Measurements from ENCODE around the gene TECR. TPM values are rescaled to one million over a fixed set of nuclear protein-coding genes. Genes with fewer than 3 reads are reported as not detected.

TECR gene
- total RNA-seq, 1 donor from 2014 or later, result 57.7 TPM

DNA sequence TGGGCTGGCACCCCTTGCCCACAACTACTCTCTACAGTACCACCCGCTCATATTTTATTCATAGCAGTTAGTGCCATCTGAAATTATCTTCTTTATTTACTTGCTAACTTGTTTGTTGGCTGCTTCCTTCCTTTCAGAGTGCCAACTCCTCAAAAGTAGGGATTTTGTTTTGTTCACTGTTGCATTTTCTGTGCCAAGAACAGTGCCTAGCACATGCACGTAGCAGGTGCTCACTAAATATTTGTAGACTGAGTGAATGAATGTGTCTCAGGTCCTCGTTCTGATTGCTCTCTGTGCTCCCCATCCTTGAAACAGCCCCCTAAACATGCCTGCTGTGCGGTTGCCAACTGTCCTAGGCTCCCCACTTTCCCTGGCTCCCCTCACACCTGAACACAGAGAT, 35.0 kb upstream of the TECR start:
- TF ChIP-seq, protein P1, sequence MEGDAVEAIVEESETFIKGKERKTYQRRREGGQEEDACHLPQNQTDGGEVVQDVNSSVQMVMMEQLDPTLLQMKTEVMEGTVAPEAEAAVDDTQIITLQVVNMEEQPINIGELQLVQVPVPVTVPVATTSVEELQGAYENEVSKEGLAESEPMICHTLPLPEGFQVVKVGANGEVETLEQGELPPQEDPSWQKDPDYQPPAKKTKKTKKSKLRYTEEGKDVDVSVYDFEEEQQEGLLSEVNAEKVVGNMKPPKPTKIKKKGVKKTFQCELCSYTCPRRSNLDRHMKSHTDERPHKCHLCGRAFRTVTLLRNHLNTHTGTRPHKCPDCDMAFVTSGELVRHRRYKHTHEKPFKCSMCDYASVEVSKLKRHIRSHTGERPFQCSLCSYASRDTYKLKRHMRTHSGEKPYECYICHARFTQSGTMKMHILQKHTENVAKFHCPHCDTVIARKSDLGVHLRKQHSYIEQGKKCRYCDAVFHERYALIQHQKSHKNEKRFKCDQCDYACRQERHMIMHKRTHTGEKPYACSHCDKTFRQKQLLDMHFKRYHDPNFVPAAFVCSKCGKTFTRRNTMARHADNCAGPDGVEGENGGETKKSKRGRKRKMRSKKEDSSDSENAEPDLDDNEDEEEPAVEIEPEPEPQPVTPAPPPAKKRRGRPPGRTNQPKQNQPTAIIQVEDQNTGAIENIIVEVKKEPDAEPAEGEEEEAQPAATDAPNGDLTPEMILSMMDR (conservative IDR thresholded peaks at IDR 0.05; ENCODE audit: low read depth, low read length), result no peak
- H3K4me3 ChIP-seq (ENCODE audit: low read depth, low read length), result peak overlapping the region; percentile 74
- DNase-seq (ENCODE audit: low read depth), result no peak

DNA sequence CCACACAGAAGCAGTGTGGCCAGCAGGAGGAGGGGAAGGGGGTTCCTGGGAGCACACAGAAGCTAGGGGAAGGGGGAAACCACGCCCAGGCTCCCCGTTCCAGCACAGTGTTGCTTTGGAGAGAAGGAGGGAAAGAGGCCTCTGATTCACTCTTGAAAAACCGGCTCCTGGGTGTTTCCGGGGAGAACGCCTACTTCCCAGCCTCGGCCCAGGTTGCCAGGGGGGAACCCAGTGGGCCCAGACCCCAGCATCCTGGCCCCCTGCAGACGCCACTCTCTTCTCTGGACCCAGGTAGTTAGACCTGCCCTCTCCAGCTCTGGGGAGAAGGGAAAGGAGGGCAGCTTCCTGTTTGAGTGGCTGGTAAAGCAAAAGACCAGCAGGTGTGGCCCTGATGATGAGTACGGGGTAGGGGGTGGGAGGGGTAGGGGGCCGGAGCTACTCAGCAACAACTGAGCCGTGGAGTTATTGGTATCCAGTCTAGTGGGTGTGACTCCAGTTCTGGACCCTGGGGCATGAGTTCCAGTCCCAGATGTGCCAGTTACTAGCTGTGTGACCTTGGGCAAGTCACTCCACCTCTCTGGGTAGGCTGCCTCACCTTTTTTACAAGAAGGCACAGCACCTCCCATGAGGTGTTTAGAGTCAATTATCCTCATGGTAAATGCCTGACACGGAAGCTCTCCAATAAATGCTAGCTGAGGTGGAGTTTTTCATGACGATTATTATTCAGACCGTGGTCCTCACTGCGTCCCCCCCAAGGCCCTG, 34.3 kb upstream of the TECR start:
- no peak for DNase-seq (ENCODE audit: low read depth)
- TF ChIP-seq, protein P1 (conservative IDR thresholded peaks at IDR 0.05; ENCODE audit: low read depth, low read length), result no peak
- peak overlapping the region; percentile 74 for H3K4me3 ChIP-seq (ENCODE audit: low read depth, low read length)

DNA sequence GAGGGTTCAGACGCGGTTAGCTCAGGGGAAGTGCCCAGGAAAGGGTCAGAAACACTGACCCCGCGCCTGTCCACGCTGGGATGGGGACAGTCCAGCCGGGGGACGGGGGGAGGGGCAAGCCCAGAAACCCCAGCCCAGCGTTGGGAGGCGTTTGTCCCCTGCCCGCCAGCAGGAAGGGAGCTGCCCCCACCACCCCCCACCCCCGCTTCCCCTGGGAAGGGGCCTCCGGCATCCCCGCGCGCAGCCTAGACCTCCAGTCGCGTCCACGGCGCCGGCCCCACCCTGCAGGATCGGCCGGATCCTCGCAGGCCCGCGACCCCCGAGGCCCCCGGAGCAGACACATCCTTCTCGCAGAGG, 33.7 kb upstream of the TECR start:
- TF ChIP-seq, protein P1 (conservative IDR thresholded peaks at IDR 0.05; ENCODE audit: low read depth, low read length), result no peak
- peak overlapping the region; percentile 74 for H3K4me3 ChIP-seq (ENCODE audit: low read depth, low read length)
- no peak for DNase-seq (ENCODE audit: low read depth)

DNA sequence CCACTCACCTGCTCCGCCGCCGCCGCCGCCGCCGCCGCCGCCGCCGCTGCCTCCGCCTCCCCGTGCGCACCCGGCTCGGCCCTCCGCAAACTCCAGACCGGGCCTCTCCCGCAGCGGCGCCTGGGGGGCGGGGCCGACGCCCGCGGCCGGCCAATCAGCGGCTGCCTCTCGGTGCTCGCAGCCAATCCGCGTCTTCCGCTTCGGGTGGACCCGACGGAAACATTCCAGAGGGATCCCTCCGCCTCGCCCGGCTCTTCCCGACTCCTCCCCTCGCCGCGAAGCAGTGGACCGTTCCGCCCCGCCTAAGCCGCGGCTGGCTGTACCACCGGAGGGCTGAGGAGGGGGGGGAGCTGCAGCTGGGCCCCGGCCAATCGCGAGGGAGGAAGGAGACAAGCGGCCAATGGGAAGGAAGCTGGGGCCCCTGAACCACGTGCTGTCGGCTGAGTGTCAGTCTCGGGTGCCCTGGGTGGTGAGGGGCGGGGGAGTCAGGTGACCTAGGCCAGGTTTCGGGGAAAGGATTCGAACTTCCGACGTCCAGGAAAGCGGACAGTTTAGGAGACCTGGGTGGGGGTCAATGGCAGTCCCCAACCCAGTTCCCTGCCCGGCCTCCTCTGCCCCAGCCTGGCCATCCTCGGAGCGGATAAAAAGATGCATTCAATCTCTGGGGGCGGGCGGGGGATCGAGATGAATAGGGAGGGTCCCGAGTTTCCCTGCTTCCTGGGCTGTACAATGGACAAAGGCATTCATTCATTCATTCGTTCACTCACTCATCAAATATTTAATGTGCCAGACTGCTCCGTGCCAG, 33.2 kb upstream of the TECR start, which contains the start of gene GIPC1:
GIPC1 (minus strand) TSS at position 99 of the 805 bp plus-strand sequence. CDS start 13,151 bp downstream, outside the sequence.
- peak; percentile 76 for DNase-seq (ENCODE audit: low read depth)
- peak within 1 kb of the TSS; percentile 74 for H3K4me3 ChIP-seq (ENCODE audit: low read depth, low read length)
- TF ChIP-seq, protein P1 (conservative IDR thresholded peaks at IDR 0.05; ENCODE audit: low read depth, low read length), result no peak

DNA sequence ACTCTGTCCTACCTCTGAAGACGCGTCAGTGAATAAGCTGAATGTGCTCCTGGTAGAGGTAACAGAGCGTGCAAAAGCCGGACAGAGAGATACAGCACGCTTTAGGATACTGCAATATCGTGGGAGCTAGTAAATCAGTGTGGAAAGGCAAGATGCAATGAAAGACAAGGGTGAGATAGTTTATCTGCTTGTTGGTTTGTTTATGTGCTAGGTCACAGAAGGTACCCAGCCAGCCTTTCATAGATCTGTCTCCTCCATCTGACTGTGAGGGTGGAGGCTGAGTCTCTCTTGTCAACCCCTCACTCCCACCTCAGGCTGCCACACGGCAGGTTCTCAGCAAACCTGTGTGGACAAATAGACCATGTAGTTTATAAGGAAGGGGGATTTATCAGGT, 32.6 kb upstream of the TECR start:
- TF ChIP-seq, protein P1 (conservative IDR thresholded peaks at IDR 0.05; ENCODE audit: low read depth, low read length), result no peak
- DNase-seq (ENCODE audit: low read depth), result peak; percentile 51
- H3K4me3 ChIP-seq (ENCODE audit: low read depth, low read length), result peak overlapping the region; percentile 50

DNA sequence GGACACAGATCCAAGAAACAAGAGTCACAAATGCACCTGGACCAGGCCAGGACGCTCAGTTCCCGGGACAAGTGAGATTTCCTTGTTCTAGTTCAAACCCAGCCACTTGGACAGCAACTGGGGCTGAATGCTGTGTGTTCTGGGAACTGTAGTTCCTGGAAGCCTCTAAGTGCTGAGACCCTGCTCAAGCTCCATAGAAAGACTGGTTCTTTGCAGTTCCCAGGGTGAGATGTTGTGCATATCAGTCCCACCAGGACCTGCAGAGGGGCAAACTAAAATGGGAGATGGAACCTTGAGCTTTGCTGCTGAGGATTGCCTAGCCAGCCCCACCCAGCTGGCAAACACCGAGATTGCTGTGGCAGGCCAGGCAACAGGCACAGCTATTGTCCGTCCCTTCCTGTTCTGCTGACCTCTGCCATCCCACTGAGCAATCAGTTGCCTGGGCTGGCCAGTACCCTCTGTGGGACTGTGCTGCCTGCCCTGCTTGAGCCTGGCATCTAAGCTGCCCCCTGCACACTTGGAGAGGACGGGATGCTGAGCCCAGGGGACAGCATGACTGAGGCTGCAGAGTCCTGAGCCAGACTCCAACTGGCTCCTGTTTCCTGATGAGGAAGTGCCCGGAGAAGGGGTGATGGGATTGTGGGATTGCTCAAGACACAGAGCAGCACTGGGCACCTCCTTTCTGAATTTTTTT, 32.0 kb upstream of the TECR start:
- TF ChIP-seq, protein P1 (conservative IDR thresholded peaks at IDR 0.05; ENCODE audit: low read depth, low read length), result no peak
- no peak for DNase-seq (ENCODE audit: low read depth)
- H3K4me3 ChIP-seq (ENCODE audit: low read depth, low read length), result no peak overlapping the region

Data from epithelial cell of proximal tubule (primary cell).